Activated naive CD4-positive, alpha-beta T cell treated with anti-CD3 and anti-CD28 coated beads for 36 hours (primary cell): ENCODE results near the gene MCRIP1. TPM values are rescaled to one million over a fixed set of nuclear protein-coding genes. Genes with fewer than 3 reads are reported as not detected.
A peak's percentile ranks its signal among the peaks of the same experiment; 100 is the strongest.

ENCODE experiments used
- CTCF ChIA-PET: fragments of 350-600 bp; sonication (Branson Sonifier 250); formaldehyde crosslinking; loops from one replicate; lab custom pipeline; 2021; ENCODE audit warnings: antibody characterized with exemption; lab: Charles Lee
- DNase-seq: peaks from one replicate; pipeline ENCODE4 v3.0.0-alpha.2; 2020
- H3K27ac Mint-ChIP-seq: one replicate; pipeline ENCODE4 v1.8.0; 2021; ENCODE audit warnings: mild to moderate bottlenecking, mixed read lengths
- H3K27me3 Mint-ChIP-seq: one replicate; pipeline ENCODE4 v1.8.0; 2021; ENCODE audit warnings: low read depth, mixed read lengths
- H3K36me3 Mint-ChIP-seq: one replicate; pipeline ENCODE4 v1.8.0; 2021; ENCODE audit warnings: low read depth, mixed read lengths
- H3K4me1 Mint-ChIP-seq: one replicate; pipeline ENCODE4 v1.8.0; 2021; ENCODE audit warnings: low read depth, mixed read lengths
- H3K4me3 Mint-ChIP-seq: one replicate; pipeline ENCODE4 v1.8.0; 2021; ENCODE audit warnings: mild to moderate bottlenecking, moderate library complexity, mixed read lengths
- H3K9me3 Mint-ChIP-seq: one replicate; pipeline ENCODE4 v1.8.0; 2021; ENCODE audit warnings: mixed read lengths
- intact Hi-C: fragments of 100-400 bp; cut with micrococcal nuclease; formaldehyde crosslinking; loops from one replicate; pipeline ENCODE4 v1.15.1; 2023
- total RNA-seq, 2 experiments: library from RNA; stranded (reverse); gene quantifications; one replicate each; pipeline ENCODE4 v1.2.3, GENCODE V29; 2021

Gene MCRIP1, protein sequence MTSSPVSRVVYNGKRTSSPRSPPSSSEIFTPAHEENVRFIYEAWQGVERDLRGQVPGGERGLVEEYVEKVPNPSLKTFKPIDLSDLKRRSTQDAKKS
- total RNA-seq, result 10 to 100 TPM; 53.7 to 55.6 TPM

DNA sequence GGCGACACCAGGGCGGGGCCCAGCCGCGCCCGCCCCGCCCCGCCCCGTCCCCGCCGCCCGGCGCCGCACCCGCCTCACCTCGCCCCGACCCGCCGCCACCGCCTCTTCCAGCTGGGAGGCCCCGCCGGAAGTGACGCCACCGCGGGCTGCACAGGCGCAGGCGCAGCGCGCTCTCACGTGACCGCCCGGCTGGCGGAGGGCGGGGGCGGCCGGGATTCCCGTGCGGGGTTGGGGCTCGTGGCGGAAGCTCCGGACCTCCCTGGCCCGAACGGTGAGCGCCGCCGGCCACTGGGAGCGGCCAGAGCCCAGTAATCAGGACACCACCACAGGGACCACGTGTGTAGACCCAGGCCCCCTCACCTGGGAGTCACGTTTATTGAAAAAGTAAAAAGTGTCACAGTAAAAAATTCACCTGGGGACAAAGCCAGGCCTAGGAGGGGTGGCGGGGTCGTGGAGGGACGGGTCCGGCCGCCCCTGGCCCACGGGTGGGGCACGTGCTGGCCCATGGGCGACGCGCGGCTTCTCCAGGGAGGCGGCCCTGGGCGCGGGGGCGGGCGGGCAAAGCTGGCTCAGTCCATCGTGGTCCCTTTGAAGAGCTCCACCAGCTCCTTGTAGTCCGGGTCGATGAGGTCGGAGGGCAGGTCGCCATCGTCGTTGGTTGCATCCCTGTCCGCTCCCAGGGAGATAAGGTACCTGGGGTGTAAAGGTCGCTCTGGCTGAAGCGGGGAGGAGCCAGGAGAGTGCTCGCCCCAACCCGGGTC, at the start of gene MCRIP1:
Gene MCRIP1, minus strand, starts transcription at position 132 of the 761 bp plus-strand sequence. CDS start 8,785 bp downstream, outside the sequence.
- Mint-ChIP-seq H3K27ac (peak within 1 kb of the TSS; percentile 88), H3K4me1 (peaks cover 16% of the 10 kb centered on the region), H3K4me3 (peak within 1 kb of the TSS; percentile 95), H3K27me3 (no peaks in the 10 kb centered on the region), H3K9me3 (no peaks in the 10 kb centered on the region), H3K36me3 (peaks cover 4% of the 10 kb centered on the region)
- CTCF ChIA-PET, result no interaction called here
- intact Hi-C loops, result loop anchor here (2.0 kb wide), 2 partner anchors 57 to 151 kb away; partner anchors contain the start of genes ALYREF, ANAPC11 and ARL16
- DNase-seq, result peak; percentile 95

DNA sequence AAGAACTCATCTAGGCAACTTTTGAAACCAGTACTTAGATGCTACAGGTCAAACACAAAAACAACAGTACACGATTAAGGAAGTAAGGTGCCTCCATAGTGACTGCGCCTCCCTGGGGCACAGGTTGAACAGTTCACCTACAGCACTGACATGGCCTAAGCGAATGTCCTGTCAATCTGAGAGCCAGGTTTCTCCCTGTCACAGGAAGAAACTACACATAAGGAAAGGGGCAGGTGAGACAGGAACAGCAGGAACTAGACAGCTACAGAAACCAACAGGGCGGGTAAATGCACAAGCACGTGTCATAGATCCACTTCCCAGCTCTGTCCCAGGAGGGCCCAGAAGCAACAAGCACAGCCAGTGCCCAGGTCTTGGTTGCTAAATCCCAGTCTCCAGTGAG, 46.0 kb upstream of the MCRIP1 start:
- DNase-seq, result no peak
- intact Hi-C loops, result no loop called here
- Mint-ChIP-seq H3K9me3 (no peaks in the 10 kb centered on the region), H3K27ac (no peak overlapping the region), H3K27me3 (no peaks in the 10 kb centered on the region), H3K4me1 (peaks cover 7% of the 10 kb centered on the region), H3K36me3 (peaks cover 33% of the 10 kb centered on the region), H3K4me3 (no peak overlapping the region)
- CTCF ChIA-PET, result interaction anchor here (1.4 kb wide), 1 partner anchor 141 kb away, joined by 5 read pairs; no protein-coding TSS in a partner anchor

DNA sequence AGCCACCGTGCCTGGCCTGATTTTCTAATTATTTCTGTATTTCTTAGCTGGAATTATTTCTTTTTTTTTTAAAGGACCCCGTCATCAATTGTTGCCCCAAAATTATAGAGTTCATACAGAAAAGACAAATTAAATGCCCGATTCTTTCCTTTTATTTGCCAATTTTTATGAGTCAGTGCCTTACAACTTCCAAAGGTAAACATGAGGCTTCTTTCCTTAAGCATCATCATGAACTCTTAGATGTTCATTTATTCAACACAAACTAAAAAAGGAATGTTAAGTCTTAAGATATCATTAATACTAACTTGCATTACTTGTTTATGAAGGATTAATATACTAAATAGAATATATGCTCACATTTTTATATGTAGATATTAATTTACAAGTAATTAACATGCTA, 45.2 kb upstream of the MCRIP1 start:
- CTCF ChIA-PET, result no interaction called here
- no peak overlapping the region for H3K4me3 Mint-ChIP-seq
- intact Hi-C loops, result no loop called here
- DNase-seq, result no peak
- no peaks in the 10 kb centered on the region for H3K27me3 Mint-ChIP-seq
- H3K9me3 Mint-ChIP-seq, result no peaks in the 10 kb centered on the region
- peaks cover 14% of the 10 kb centered on the region for H3K4me1 Mint-ChIP-seq
- H3K27ac Mint-ChIP-seq, result no peak overlapping the region
- peaks cover 32% of the 10 kb centered on the region for H3K36me3 Mint-ChIP-seq

DNA sequence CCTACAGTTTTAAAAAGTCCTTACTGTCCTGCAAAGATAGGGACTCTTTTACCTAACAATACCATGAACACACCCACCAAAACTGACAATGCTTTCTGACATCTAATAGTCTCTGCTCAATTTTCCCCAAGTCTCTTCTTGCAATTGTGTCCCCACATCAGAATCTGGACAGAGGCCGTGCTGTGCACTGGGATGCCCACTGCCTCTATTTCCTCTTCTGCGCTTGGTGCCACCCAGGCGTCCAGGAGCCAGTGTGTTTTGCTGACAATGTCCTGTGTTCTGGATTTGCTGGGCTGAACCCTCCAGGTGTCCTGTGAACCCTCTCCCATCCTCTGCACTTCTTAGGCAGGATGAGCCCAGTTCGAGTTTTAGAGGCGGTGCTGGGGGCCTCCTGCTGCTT, 44.5 kb upstream of the MCRIP1 start:
- CTCF ChIA-PET, result no interaction called here
- Mint-ChIP-seq H3K27me3 (no peaks in the 10 kb centered on the region), H3K27ac (peak overlapping the region; percentile 12), H3K9me3 (no peaks in the 10 kb centered on the region), H3K4me1 (peaks cover 21% of the 10 kb centered on the region), H3K4me3 (no peak overlapping the region), H3K36me3 (peaks cover 33% of the 10 kb centered on the region)
- intact Hi-C loops, result no loop called here
- no peak for DNase-seq

DNA sequence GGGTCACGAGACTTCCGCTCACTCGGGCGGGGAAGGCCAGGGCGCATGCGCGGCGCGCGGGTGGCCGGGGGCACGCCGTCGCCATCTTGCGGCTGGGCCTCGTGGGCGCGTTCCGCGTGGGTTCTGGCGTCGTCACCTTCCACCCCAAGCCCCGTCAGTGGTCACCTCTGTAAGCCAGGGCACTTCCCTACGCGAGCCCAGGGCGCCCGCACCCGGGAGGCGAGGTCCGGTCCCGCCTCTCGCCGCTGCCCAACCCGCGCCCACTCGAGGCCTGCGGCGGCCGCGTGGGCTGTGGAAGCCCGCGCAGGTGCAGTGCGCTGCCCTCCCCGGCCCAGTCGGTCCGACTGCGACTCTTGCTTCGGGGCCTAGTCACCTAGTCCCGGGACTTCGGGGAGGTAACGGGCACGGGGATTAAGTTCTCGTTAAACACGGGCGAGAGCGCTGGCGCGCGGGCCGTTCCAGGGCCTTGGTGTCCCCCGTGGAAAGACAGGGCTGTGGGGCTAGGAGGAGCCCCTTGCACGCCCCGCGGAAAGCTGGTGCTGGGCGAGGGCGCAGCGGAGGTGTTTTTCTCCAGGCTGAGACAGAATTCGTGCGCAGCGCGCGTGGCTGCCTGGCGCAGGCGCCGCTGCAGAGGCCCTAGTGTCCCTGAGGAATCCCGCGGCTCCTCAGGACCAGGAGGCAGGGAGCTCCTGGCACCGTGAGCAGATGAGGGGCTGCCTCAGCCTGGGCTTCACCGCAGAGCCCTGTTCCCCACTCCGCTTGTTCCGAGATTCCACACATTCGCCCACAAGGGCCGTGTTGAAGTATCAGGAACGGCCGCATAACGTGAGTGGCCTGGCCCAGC, 38.5 kb upstream of the MCRIP1 start:
- H3K4me1 Mint-ChIP-seq, result peaks cover 48% of the 10 kb centered on the region
- CTCF ChIA-PET, result interaction anchor here (1.2 to 1.5 kb wide), 2 partner anchors 53 to 252 kb away, joined by 4 to 5 read pairs; no protein-coding TSS in a partner anchor
- no peaks in the 10 kb centered on the region for H3K27me3 Mint-ChIP-seq
- peaks cover 26% of the 10 kb centered on the region for H3K36me3 Mint-ChIP-seq
- H3K4me3 Mint-ChIP-seq, result peak overlapping the region; percentile 83
- peak; percentile 96 for DNase-seq
- intact Hi-C loops, result loop anchor here (1.0 to 5.0 kb wide), 6 partner anchors 11 to 587 kb away; partner anchors contain the start of genes ACTG1, MAFG, NARF and P4HB
- peak overlapping the region; percentile 94 for H3K27ac Mint-ChIP-seq
- H3K9me3 Mint-ChIP-seq, result no peaks in the 10 kb centered on the region

DNA sequence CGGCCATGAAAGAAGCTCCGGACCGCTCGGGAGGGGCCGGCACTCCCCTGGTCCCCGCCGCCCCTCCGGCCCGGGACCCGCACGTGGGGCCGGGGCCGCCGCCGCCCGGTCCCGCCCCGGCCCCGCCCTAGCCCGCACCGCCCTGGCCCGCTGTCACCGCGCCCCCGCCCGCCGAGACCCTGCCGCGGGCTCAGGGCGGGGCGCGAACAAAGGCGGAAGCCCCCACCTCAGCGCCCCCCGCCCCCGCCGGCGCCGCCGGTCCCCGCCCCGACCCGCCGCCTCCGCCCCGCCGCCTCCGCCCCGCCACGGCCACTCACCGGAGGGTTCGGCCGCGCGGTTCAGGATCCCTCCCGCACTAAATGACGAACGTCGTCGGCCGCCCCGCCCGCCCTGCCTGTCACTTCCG, 37.9 kb upstream of the MCRIP1 start, which contains the start of gene ARHGDIA:
Gene ARHGDIA, minus strand, starts transcription at position 357 of the 406 bp plus-strand sequence. CDS start 1,407 bp downstream, outside the sequence.
- Mint-ChIP-seq H3K27me3 (no peaks in the 10 kb centered on the region), H3K9me3 (no peaks in the 10 kb centered on the region), H3K36me3 (peaks cover 26% of the 10 kb centered on the region), H3K27ac (peak within 1 kb of the TSS; percentile 94), H3K4me3 (peak within 1 kb of the TSS; percentile 88), H3K4me1 (peaks cover 48% of the 10 kb centered on the region)
- intact Hi-C loops, result loop anchor here (1.0 to 5.0 kb wide), 5 partner anchors 11 to 359 kb away; partner anchors contain the start of genes ACTG1, MAFG, P4HB and PCYT2
- no peak for DNase-seq
- CTCF ChIA-PET, result interaction anchor here (1.4 to 1.5 kb wide), 2 partner anchors 10 to 54 kb away, joined by 4 read pairs; partner anchors contain the start of gene P4HB

DNA sequence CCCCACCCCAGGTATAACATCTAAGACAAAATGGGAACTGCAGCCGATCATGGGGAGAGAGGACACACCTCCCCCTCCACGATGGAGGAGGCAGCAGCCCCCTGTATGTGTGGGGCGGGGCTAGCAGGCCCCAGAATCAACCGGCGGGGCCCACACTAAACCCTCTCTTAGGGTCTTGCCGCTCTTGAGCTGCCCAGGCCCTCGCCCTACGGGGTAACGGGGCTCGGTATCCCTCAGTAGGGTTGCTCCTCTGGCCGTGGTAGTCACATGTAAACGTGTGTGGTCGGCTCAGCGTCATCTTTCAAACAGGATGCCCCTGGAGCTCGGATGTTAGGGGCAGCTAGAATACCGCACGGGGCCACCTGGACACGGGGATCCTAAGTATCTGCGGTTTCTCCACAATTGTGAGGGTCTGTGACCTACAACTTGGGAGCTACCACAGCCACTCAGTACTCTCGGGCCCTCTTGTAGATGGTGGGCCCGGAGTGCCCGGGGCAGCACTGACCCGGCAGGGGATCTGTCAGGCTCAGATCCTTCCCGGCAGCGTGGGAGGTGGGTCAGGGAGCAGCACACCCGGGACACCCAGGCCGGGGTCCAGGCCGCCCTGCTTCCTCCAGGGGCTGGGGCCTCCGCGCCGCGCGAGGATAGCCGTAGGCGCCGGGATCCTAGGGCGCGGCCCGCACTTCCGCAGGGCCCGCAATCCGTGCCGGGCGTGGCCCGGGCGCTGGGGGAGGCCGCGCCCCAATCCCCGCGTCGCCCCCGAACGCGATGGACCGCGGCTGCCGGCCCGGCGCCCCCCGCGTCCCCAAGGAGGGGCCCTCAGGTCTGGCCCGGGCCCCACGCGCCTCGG, 37.3 kb upstream of the MCRIP1 start:
- intact Hi-C loops, result loop anchor here (2.0 to 5.0 kb wide), 4 partner anchors 40 to 358 kb away; partner anchors contain the start of genes ACTG1, MAFG, PCYT2 and SLC25A10
- Mint-ChIP-seq H3K4me3 (peak overlapping the region; percentile 88), H3K9me3 (no peaks in the 10 kb centered on the region), H3K27ac (peak overlapping the region; percentile 88), H3K4me1 (peaks cover 52% of the 10 kb centered on the region), H3K27me3 (no peaks in the 10 kb centered on the region), H3K36me3 (peaks cover 29% of the 10 kb centered on the region)
- DNase-seq, result peak; percentile 59
- CTCF ChIA-PET, result interaction anchor here (1.0 to 1.5 kb wide), 6 partner anchors 9 to 68 kb away, joined by 3 to 5 read pairs (median 4); partner anchors contain the start of genes ALYREF, MAFG and P4HB

DNA sequence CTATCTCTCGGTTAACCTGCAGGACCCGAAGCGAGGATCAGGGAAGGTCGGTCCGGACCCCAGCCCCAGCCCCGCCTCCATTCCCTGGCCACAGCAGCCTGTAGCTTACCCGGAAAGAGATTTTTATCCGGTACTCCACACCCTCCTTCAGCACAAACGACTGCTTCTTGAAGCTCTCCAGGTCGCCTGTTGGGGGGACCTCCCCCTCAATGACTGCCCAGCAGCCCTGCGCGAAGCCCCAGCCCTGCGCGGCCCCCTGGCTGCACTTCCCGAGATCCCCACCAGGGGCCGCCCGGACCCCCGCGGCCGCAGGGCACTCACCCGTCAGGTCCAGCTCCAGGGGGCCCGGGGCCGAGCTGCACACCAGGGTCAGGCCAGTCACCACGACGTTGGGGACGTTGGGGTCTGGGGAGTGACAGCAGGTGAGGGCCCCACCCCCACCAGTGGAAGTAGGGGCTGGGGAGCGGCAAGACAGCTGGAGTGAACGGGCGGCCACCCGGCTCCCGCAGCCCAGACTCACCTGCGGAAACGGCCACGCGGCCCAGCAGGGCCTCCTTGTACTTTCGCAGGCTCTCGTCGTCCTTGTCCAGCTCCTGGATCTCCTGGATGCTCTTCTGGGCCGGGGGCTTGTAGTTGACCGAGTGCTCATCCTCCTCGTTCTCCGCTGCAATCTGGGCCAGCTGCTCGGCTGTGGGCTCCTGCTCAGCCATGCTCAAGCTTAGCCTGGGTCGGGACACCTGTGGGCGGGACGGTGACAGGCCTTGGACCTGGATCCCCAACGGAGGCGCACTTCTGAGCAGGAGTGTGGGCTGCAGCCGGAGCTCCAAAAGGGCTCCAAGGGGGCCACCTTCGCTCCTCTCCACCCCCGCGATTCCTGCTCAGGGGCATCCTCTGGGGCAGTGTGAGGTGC, 36.4 kb upstream of the MCRIP1 start:
- peak; percentile 41 for DNase-seq
- peaks cover 50% of the 10 kb centered on the region for H3K4me1 Mint-ChIP-seq
- CTCF ChIA-PET, result interaction anchor here (0.5 to 1.5 kb wide), 10 partner anchors 8 to 350 kb away, joined by 3 to 5 read pairs (median 4); partner anchors contain the start of genes ALYREF, MAFG and P4HB
- intact Hi-C loops, result loop anchor here (2.0 to 5.0 kb wide), 4 partner anchors 41 to 357 kb away; partner anchors contain the start of genes ACTG1, MAFG, PCYT2 and SLC25A10
- no peaks in the 10 kb centered on the region for H3K9me3 Mint-ChIP-seq
- peak overlapping the region; percentile 88 for H3K27ac Mint-ChIP-seq
- H3K4me3 Mint-ChIP-seq, result peak overlapping the region; percentile 88
- H3K27me3 Mint-ChIP-seq, result no peaks in the 10 kb centered on the region
- peaks cover 31% of the 10 kb centered on the region for H3K36me3 Mint-ChIP-seq

DNA sequence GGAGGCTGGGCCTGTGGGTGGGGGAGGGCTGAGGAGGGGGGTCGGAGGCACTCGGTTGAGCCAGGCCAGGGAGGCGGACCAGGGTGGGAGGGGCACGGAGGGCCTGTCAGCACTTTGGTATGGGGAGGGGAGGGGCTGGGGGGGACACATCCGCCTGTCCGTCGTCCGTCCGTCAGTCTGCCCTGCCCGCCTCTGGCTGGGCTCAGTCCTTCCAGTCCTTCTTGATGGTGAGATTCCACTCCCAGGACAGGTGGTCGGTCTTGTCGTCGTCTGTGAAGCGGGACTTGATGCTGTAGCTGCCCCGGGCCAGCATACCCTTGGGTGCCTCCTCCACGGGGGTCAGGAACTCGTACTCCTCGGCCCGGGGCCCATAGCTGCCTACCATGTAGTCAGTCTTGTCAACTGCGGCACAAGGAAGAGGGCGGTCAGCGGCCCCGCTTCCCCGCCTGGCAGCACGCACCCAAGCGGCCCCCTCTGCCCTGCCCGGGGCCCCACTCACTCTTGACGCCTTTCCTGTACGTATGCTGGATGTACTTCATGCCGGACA, 35.7 kb upstream of the MCRIP1 start:
- Mint-ChIP-seq H3K27me3 (no peaks in the 10 kb centered on the region), H3K9me3 (no peaks in the 10 kb centered on the region), H3K27ac (peak overlapping the region; percentile 53), H3K4me3 (peak overlapping the region; percentile 88), H3K4me1 (peaks cover 46% of the 10 kb centered on the region), H3K36me3 (peaks cover 31% of the 10 kb centered on the region)
- CTCF ChIA-PET, result interaction anchor here (0.9 to 1.4 kb wide), 3 partner anchors 23 to 158 kb away, joined by 3 to 4 read pairs (median 4); no protein-coding TSS in a partner anchor
- DNase-seq, result no peak
- intact Hi-C loops, result no loop called here
